Mesendoderm (in vitro differentiated cells): Measurements from ENCODE around the gene NR4A2. TPM values are rescaled to one million over a fixed set of nuclear protein-coding genes. Genes with fewer than 3 reads are reported as not detected.

ENCODE experiments used
- DNase-seq: peaks from one replicate; pipeline ENCODE4 v3.0.0; 2013
- H2AK5ac ChIP-seq: 2 replicates; pipeline ENCODE4 v1.6.1; 2013; ENCODE audit warnings: low read length, inconsistent platforms
- H2BK120ac ChIP-seq: 2 replicates; pipeline ENCODE4 v1.6.1; 2013; ENCODE audit warnings: low read depth, mild to moderate bottlenecking, low read length, moderate library complexity, mixed read lengths
- H2BK15ac ChIP-seq: replicated peaks from 2 replicates; pipeline ENCODE4 v1.6.1; 2013; ENCODE audit warnings: low read depth, mild to moderate bottlenecking, moderate library complexity
- H2BK5ac ChIP-seq: 2 replicates; pipeline ENCODE4 v1.6.1; 2013; ENCODE audit warnings: low read length, inconsistent platforms
- H3K18ac ChIP-seq: 2 replicates; pipeline ENCODE4 v1.6.1; 2013; ENCODE audit warnings: mild to moderate bottlenecking, low read length, mixed read lengths
- H3K23ac ChIP-seq: one replicate; pipeline ENCODE4 v1.6.1; 2013; ENCODE audit warnings: low read length
- H3K27ac ChIP-seq: 2 replicates; pipeline ENCODE4 v1.5.1; 2013; ENCODE audit warnings: low read depth, mild to moderate bottlenecking, inconsistent platforms, low read length, moderate library complexity
- H3K27me3 ChIP-seq: 2 replicates; pipeline ENCODE4 v1.6.1; 2013; ENCODE audit warnings: low read length, control low read depth, mild to moderate bottlenecking, inconsistent platforms; ENCODE audit not compliant: insufficient read depth, poor library complexity
- H3K36me3 ChIP-seq: 2 replicates; pipeline ENCODE4 v1.6.1; 2013; ENCODE audit warnings: low read length, inconsistent platforms; ENCODE audit not compliant: control insufficient read depth, insufficient read depth
- H3K4ac ChIP-seq: one replicate; pipeline ENCODE4 v1.6.1; 2013; ENCODE audit warnings: low read depth, mild to moderate bottlenecking, low read length, moderate library complexity
- H3K4me1 ChIP-seq: 2 replicates; pipeline ENCODE4 v1.6.1; 2013; ENCODE audit warnings: low read depth, low read length, inconsistent platforms; ENCODE audit not compliant: control insufficient read depth
- H3K4me2 ChIP-seq: 2 replicates; pipeline ENCODE4 v1.6.1; 2013; ENCODE audit warnings: low read length
- H3K4me3 ChIP-seq: 2 replicates; pipeline ENCODE4 v1.5.1; 2013; ENCODE audit warnings: mild to moderate bottlenecking, low read length
- H3K56ac ChIP-seq: one replicate; pipeline ENCODE4 v1.6.1; 2013; ENCODE audit warnings: low read length
- H3K79me1 ChIP-seq: 2 replicates; pipeline ENCODE4 v1.6.1; 2013; ENCODE audit warnings: low read length, inconsistent platforms
- H3K79me2 ChIP-seq: 2 replicates; pipeline ENCODE4 v1.6.1; 2013; ENCODE audit warnings: mild to moderate bottlenecking, low read length; ENCODE audit not compliant: control insufficient read depth, insufficient read depth
- H3K9ac ChIP-seq: 2 replicates; pipeline ENCODE4 v1.6.1; 2013; ENCODE audit warnings: low read length, inconsistent platforms
- H4K5ac ChIP-seq: one replicate; pipeline ENCODE4 v1.6.1; 2013; ENCODE audit warnings: low read length
- H4K8ac ChIP-seq: one replicate; pipeline ENCODE4 v1.6.1; 2013; ENCODE audit warnings: low read depth, mild to moderate bottlenecking, control low read depth, low read length, moderate library complexity
- WGBS: extraction: QIAGEN DNeasy Blood & Tissue Kit; methylation state at CpG from one replicate; pipeline ENCODE4 v1.1.7; 2013; ENCODE audit warnings: low lambda C conversion rate, missing lambda C conversion rate; ENCODE audit not compliant: insufficient coverage; ENCODE audit errors: extremely low coverage; 5-methylcytosine and 5-hydroxymethylcytosine counted together
- polyA plus RNA-seq, 2 experiments: library from polyadenylated mRNA; stranded (reverse); fragments of 200-250 nt; gene quantifications; one replicate each; pipeline ENCODE4 v1.2.3, GENCODE V29; 2013

The NR4A2 gene
- 1.1 TPM for polyA plus RNA-seq (2013, experiment 1 of 2)
- 1.2 TPM for polyA plus RNA-seq (2013, experiment 2 of 2)

- H3K27ac ChIP-seq: no peak within 1 kb of the TSS
- H2BK120ac ChIP-seq: no peak within 1 kb of the TSS
- H3K79me2 ChIP-seq: no peaks in the 10 kb centered on the region
- peak; percentile 92 for DNase-seq
- H2AK5ac ChIP-seq: no peak within 1 kb of the TSS
- peak within 1 kb of the TSS; percentile 64 for H3K9ac ChIP-seq
- H4K8ac ChIP-seq: no peak within 1 kb of the TSS
- no peak within 1 kb of the TSS for H3K4ac ChIP-seq
- no peaks in the 10 kb centered on the region for H3K79me1 ChIP-seq
- no peak within 1 kb of the TSS for H3K23ac ChIP-seq
- H3K18ac ChIP-seq: no peak within 1 kb of the TSS
- no peaks in the 10 kb centered on the region for H3K36me3 ChIP-seq
- H2BK5ac ChIP-seq: no peak within 1 kb of the TSS
- peak within 1 kb of the TSS; percentile 100 for H3K4me2 ChIP-seq
- peak within 1 kb of the TSS; percentile 63 for H3K4me3 ChIP-seq
- no CpG with 5 or more reads among the region's 72 CpGs for WGBS
- H2BK15ac ChIP-seq: no peak within 1 kb of the TSS
- H4K5ac ChIP-seq: no peak within 1 kb of the TSS
- peaks cover 5% of the 10 kb centered on the region for H3K4me1 ChIP-seq
- H3K27me3 ChIP-seq: peaks cover 36% of the 10 kb centered on the region
- H3K56ac ChIP-seq: peak within 1 kb of the TSS; percentile 86
These were observed at the start of gene NR4A2 for GRCh38 chr2:156332534-156333273. Gene NR4A2 (minus strand): TSS chr2:156332721. CDS start chr2:156330186, 2,535 bp downstream.

- H3K79me2 ChIP-seq: no peaks in the 10 kb centered on the region
- no peak overlapping the region for H3K18ac ChIP-seq
- no peak overlapping the region for H3K56ac ChIP-seq
- H3K4ac ChIP-seq: no peak overlapping the region
- H4K8ac ChIP-seq: no peak overlapping the region
- no peaks in the 10 kb centered on the region for H3K4me1 ChIP-seq
- no CpG with 5 or more reads among the region's 1 CpG for WGBS
- no peak overlapping the region for H2BK15ac ChIP-seq
- H3K9ac ChIP-seq: no peak overlapping the region
- no peak overlapping the region for H3K27ac ChIP-seq
- no peak overlapping the region for H2AK5ac ChIP-seq
- peak; percentile 25 for DNase-seq
- no peak overlapping the region for H4K5ac ChIP-seq
- H2BK5ac ChIP-seq: no peak overlapping the region
- no peaks in the 10 kb centered on the region for H3K36me3 ChIP-seq
- H3K4me2 ChIP-seq: no peak overlapping the region
- no peak overlapping the region for H2BK120ac ChIP-seq
- H3K27me3 ChIP-seq: no peaks in the 10 kb centered on the region
- H3K79me1 ChIP-seq: no peaks in the 10 kb centered on the region
- no peak overlapping the region for H3K23ac ChIP-seq
- H3K4me3 ChIP-seq: no peak overlapping the region
These were observed 47.7 kb upstream of the NR4A2 start for GRCh38 chr2:156380117-156380645.

GRCh38 chr2:156379714-156380113 is 47.2 kb upstream of the NR4A2 start:
- Histone ChIP-seq H2BK5ac (no peak overlapping the region), H3K4me3 (no peak overlapping the region), H3K4ac (no peak overlapping the region), H3K23ac (no peak overlapping the region), H3K79me1 (no peaks in the 10 kb centered on the region), H4K5ac (no peak overlapping the region), H2BK120ac (no peak overlapping the region), H3K36me3 (no peaks in the 10 kb centered on the region), H3K4me2 (no peak overlapping the region), H2AK5ac (no peak overlapping the region), H3K27me3 (no peaks in the 10 kb centered on the region), H4K8ac (no peak overlapping the region), H3K18ac (no peak overlapping the region), H3K79me2 (no peaks in the 10 kb centered on the region), H3K4me1 (no peaks in the 10 kb centered on the region), H3K9ac (no peak overlapping the region), H3K56ac (no peak overlapping the region), H2BK15ac (no peak overlapping the region), H3K27ac (no peak overlapping the region)
- DNase-seq: no peak
- no CpG with 5 or more reads among the region's 1 CpG for WGBS

- Histone ChIP-seq H4K5ac (no peak overlapping the region), H3K36me3 (no peaks in the 10 kb centered on the region), H3K4me1 (no peaks in the 10 kb centered on the region), H3K4me3 (no peak overlapping the region), H3K56ac (no peak overlapping the region), H3K79me1 (no peaks in the 10 kb centered on the region), H3K4me2 (no peak overlapping the region), H3K27ac (no peak overlapping the region), H3K23ac (no peak overlapping the region), H3K9ac (no peak overlapping the region), H3K4ac (no peak overlapping the region), H3K18ac (no peak overlapping the region), H3K27me3 (no peaks in the 10 kb centered on the region), H2BK5ac (no peak overlapping the region), H4K8ac (no peak overlapping the region), H2AK5ac (no peak overlapping the region), H2BK15ac (no peak overlapping the region), H3K79me2 (no peaks in the 10 kb centered on the region), H2BK120ac (no peak overlapping the region)
- DNase-seq: no peak
These were observed 46.5 kb upstream of the NR4A2 start for GRCh38 chr2:156379071-156379470.

- H4K8ac ChIP-seq: no peak overlapping the region
- H2BK5ac ChIP-seq: no peak overlapping the region
- no peaks in the 10 kb centered on the region for H3K27me3 ChIP-seq
- no peak overlapping the region for H4K5ac ChIP-seq
- H3K18ac ChIP-seq: no peak overlapping the region
- no peak overlapping the region for H3K9ac ChIP-seq
- no peaks in the 10 kb centered on the region for H3K79me1 ChIP-seq
- no peak overlapping the region for H3K27ac ChIP-seq
- H3K36me3 ChIP-seq: no peaks in the 10 kb centered on the region
- H3K4me1 ChIP-seq: no peaks in the 10 kb centered on the region
- H3K23ac ChIP-seq: no peak overlapping the region
- H2AK5ac ChIP-seq: no peak overlapping the region
- no CpG with 5 or more reads among the region's 4 CpGs for WGBS
- no peaks in the 10 kb centered on the region for H3K79me2 ChIP-seq
- no peak overlapping the region for H3K4me3 ChIP-seq
- H3K56ac ChIP-seq: no peak overlapping the region
- no peak overlapping the region for H2BK15ac ChIP-seq
- H2BK120ac ChIP-seq: no peak overlapping the region
- H3K4me2 ChIP-seq: no peak overlapping the region
- no peak for DNase-seq
- no peak overlapping the region for H3K4ac ChIP-seq
These were observed 34.2 kb upstream of the NR4A2 start for GRCh38 chr2:156366753-156367152.

- Histone ChIP-seq H3K23ac (no peak overlapping the region), H2BK5ac (no peak overlapping the region), H3K18ac (no peak overlapping the region), H2BK15ac (no peak overlapping the region), H2BK120ac (no peak overlapping the region), H3K79me1 (no peaks in the 10 kb centered on the region), H4K8ac (no peak overlapping the region), H2AK5ac (no peak overlapping the region), H3K56ac (no peak overlapping the region), H3K27ac (no peak overlapping the region), H3K9ac (no peak overlapping the region), H3K4ac (no peak overlapping the region), H3K4me3 (no peak overlapping the region), H3K79me2 (no peaks in the 10 kb centered on the region), H3K4me2 (no peak overlapping the region), H3K4me1 (no peaks in the 10 kb centered on the region), H3K27me3 (no peaks in the 10 kb centered on the region), H3K36me3 (no peaks in the 10 kb centered on the region), H4K5ac (no peak overlapping the region)
- DNase-seq: no peak
These were observed 30.6 kb upstream of the NR4A2 start for GRCh38 chr2:156363141-156363540.
